AML-193 (cell line): ENCODE data around the gene ADCY3.
"Not testable (repeated sequence)": the region's sequence is repeated elsewhere in the genome, so short reads cannot be mapped to it uniquely, and the experiment has no call there.

Experiments
- DNase-seq, 2 experiments: peaks; one replicate each; lab custom pipeline; 2025; lab: John Stamatoyannopoulos, UW

The ADCY3 gene

DNA sequence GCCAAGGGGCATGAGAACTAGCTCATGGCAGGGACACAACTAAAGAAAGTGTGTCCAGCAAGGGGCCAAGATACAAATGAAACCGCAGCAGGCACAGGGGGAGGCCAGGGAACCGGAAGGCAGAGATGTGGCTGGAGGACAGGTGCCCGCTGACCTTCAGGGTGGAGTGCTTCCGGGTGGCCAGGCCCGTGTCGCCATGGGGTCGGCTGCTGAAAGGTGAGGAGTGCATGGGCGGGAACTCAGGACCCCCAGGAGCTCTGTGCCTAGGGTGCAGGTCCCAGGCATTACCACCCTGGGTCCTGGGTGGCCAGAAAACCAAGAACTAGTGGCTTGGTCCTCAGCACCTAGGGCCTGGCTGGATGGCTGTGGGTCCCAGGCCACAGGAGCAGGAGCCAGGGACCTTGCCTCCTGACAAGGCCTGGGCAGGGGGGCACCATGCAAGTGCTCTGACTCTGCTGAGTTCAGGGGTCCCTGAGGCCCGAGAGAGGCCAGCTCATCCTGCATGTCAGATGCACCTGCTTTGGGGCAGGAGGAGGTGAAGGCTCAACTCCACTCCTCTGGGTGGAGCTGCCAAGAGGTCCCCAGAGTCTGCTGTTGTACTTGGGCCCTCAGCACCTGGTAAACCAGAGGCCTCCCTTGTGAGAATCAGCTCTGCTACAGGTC, 75.9 kb downstream of the ADCY3 start:
- DNase-seq, result no peak

GRCh38 chr2:24843330-24843860, 76.6 kb downstream of the ADCY3 start:
- DNase-seq, result no peak

GRCh38 chr2:24842081-24843050, 77.7 kb downstream of the ADCY3 start:
- no peak for DNase-seq

DNA sequence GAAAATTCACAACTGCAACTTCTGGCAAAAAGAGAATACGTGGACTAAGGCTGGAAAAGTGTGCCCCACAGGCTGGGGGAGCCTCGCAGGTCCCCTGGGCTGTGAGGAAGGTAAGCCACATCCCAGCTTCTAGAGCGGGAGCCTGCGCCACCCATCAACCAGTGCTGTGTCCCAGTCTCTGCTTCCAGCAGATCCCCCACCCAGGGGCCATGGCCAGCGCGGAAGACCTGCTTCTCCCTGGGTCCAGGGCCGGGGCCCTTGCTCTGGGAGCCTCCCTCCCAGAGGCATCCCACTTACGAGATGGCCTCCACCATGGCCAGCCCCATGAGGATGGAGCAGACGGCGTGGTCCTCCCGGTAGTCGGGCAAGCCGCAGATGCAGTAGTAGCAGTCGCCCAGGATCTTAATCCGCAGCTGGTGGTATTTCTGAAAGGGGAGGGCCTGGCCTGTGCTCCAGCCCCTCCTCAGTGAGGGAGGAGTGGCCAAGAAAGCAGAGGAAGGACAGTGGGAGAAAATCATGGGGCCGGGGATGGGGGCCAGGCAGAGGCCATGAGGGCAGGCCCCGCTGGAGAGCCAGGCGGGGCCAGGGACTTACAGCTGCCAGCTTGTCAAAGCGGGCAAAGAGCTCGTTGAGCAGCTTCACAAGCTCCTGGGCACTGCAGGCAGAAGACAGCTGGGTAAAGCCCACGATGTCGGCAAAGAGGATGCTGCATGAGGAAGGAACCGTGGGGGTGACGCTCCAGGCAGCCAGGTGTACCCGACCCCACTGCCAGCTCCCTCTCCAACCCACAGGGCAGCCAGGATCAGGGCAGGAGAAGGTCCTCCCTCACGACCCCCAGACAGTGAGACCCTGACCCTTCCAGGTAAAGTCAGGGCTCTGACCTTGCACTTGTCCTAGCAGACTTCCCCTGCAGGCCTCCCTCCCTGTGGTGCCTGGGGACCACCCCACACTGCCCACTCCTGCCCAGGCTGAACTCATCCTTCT, 78.8 kb downstream of the ADCY3 start:
- no peak for DNase-seq

DNA sequence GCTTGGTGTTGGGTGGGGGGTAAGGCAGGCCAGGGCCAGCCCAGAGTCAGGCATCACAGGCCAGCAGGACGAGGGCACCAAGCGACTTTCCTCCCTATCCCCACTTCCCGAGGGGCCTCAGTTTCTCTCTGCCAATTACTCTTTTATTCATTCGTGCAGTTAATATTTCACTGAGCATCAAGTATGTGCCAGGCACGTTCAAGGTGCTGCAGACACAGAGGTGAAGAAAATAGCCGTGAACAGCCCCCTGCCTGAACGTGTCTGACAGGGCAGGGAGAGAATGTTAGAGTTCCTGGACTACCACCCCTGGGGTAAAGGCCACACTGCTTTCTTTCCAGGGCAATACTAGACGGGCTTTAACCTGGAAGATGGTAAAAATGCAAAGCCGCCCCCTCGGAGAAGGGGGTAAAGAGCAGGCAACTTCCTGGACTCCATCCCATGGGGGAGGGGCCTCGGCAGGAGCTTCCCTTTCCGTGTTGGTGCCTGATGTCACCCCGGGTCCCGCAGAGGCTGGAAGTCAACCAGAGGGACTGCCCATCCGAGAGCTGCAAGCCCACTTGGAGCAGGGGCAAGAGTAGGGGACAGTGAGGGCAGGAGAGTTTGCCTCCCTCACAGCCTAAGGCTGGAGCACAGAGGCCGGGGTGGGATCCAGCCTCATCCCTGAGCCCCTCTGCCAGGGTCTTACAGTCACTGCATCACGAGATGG, 79.7 kb downstream of the ADCY3 start:
- no peak for DNase-seq

- DNase-seq, result no peak
These were observed 80.3 kb downstream of the ADCY3 start for GRCh38 chr2:24839729-24840128.

DNA sequence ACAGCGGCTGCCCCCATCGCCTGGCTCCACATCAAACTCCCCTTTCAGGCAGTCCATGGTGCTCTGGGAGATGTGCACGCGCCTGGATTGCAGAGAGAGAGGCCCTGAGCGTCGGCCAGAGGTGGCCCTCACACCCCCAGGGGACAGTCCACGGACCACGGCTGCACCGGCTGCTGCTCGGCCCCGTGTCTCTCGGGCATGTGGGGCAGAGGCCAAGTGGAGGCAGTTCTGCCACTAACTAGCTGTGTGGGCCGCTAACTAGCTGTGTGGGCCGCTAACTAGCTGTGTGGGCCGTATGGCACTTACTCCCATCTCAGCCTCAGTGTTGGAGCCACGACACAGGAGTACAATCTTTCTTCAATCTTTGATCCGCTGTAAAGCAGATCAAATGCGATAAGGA, 81.5 kb downstream of the ADCY3 start:
- no peak for DNase-seq

DNA sequence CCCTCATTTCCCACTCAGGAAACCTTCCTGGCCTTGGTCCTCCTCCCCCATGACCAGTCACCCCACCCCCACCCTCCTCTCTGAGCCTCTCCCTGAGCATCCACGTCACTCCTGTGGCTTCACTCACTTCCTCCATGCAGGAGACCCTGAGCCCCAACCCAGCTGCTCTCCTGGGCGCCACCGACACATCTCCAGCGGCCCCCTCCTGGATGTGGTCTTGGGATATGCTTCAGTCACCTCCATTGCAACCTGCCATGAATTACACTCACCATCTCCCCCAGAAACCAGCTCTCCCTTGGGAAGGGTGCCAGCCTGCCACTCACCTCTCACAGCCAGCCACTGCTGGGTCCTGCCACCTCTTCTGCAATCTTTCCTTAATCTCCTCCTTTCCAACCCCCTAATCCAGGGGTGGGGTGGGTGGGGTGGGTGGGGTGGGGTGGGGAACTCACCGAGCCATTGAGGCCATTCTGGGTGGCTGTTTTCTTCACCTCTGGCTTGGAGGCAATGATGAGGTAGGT, 82.0 kb downstream of the ADCY3 start:
- DNase-seq, result no peak

DNA sequence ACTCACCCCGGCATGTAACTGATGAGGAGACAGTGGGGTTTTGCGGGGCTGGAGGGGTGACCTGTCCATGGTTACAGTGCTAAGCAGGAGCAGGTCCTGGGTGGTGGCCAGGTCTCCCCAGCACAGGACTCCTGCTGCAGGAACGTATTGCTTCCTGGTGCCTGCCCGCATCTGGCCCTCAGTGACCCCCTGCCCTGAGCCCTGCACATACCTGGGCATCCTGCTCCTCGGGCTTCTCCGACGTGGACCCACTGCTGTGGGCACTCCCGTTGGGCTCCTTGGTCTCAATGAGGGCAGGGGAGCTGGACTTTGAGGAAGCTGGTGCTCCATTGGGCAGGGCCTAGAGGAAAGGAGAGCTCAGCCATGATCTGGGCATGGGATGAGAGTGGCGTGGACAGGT, 83.3 kb downstream of the ADCY3 start:
- DNase-seq, result no peak

DNA sequence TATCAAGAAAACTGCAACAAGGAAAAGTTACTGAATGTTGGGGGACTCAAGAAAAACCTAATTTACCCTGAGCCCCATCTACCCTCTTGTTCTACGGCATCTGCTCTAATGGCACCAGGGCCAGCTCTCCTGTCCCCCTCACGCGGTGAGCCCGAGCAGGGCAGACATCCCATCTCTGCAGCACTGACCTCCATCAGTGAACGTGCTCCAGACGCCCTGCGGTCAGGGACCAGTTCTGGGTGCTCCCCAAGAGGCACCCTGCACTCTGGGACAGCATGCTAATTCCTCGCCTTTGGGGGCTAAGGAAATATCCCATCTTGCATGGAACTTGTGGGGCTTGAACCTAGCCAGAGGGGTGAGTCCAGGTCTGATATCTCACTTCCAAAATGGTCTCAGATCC, 83.8 kb downstream of the ADCY3 start:
- DNase-seq, result no peak

- DNase-seq, result not testable (repeated sequence)
These were observed 84.6 kb downstream of the ADCY3 start for GRCh38 chr2:24835411-24835810.

- DNase-seq, result no peak
These were observed 85.2 kb downstream of the ADCY3 start for GRCh38 chr2:24834733-24835395.

- DNase-seq, result no peak
These were observed 86.0 kb downstream of the ADCY3 start for GRCh38 chr2:24833821-24834732.

- no peak for DNase-seq
These were observed 86.9 kb downstream of the ADCY3 start for GRCh38 chr2:24832931-24833701.

DNA sequence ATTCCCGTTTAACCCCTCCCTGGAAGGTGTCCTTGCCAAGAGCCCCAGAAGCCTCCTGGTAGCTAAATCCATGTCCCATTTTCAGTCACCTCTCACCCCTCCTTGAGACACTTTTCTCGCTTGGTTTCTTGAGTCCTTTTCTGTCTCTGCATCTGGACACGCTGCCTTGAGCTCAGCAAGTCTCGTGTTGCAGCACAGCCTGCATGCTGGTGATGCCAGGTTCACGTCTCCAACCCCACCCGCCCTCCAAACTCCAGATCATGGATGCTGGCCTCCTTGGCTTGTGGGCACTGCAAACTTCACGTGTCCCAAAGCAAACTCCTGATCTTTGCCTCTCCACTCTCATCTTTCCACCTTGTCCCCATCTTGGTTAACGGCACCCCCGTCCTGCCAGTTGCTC, 87.5 kb downstream of the ADCY3 start:
- no peak for DNase-seq

- no peak for DNase-seq
These were observed 88.0 kb downstream of the ADCY3 start for GRCh38 chr2:24832073-24832461.

GRCh38 chr2:24831221-24832072, 88.6 kb downstream of the ADCY3 start:
- no peak for DNase-seq

- DNase-seq, result no peak
These were observed 89.3 kb downstream of the ADCY3 start for GRCh38 chr2:24830786-24831185.
